ENCODE data around the gene PLA2G7. TPM values are rescaled to one million over a fixed set of nuclear protein-coding genes. Genes with fewer than 3 reads are reported as not detected.

The PLA2G7 gene
- total RNA-seq, 4 donors from 2014 or later: 2.4 to 65.6 (median 3.8) TPM

- TF ChIP-seq CTCF (IDR thresholded peaks at IDR 0.05; ENCODE audit: low read depth): no peak
Measured at GRCh38 chr6:46655803-46656202, 79.4 kb downstream of the PLA2G7 start.

Other genes starting within 250 kb of the PLA2G7 start
- 10 to 100 TPM in 3 of 4 donors, 1 to 10 TPM in 1; 8.8 to 17.2 (median 13.7) TPM for gene RCAN2, start 243.9 kb downstream of the PLA2G7 start, total RNA-seq
- 1 to 10 TPM in 2 of 4 donors, under 1 TPM in 2; 0.88 to 2.0 (median 1.1) TPM for gene CYP39A1, start 82.6 kb downstream of the PLA2G7 start, total RNA-seq
- 10 to 100 TPM; 20.7 to 36.7 (median 28.2) TPM for gene SLC25A27, start 82.4 kb downstream of the PLA2G7 start, total RNA-seq
- gene TDRD6, start 47.5 kb downstream of the PLA2G7 start, total RNA-seq: 1 to 10 TPM in 1 of 4 donors, under 1 TPM in 3; 0.51 to 2.1 (median 0.82) TPM
- not detected for gene ANKRD66, start 11.6 kb upstream of the PLA2G7 start, total RNA-seq
- gene MEP1A, start 58.0 kb upstream of the PLA2G7 start, total RNA-seq: under 1 TPM in 1 of 4 donors, not detected in 3; 0.65 TPM
- 100 to 1,000 TPM in 2 of 4 donors, 10 to 100 TPM in 2; 30.4 to 144 (median 73.9) TPM for gene ADGRF5, start 186.6 kb upstream of the PLA2G7 start, total RNA-seq

Measured in subcutaneous adipose tissue (tissue), 4 donors.